ENCODE data around the gene AIM2.

Gene AIM2

DNA sequence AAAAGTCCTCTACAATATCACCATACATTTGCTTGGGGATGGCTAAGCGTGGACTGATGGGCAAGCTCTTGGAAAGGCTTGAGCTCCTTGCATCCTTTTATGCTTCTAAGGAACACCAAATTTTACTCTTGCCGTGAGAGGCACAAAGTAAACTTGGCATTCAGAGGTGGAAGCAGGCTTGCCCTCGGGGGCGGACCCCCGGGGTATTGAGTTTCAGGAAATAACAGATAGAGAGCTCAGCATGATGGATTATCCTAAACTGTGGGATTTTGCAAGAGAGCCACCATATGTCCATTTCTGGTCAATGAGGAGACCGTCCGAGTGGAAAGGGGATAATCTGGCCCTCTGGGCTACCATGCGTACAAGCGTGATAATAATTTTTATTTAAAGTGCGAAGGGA lies 52.8 kb downstream of the AIM2 start:
- DNase-seq (ENCODE audit: extremely low read depth in 1 of 2, low read depth in 1 of 2): no peak

DNA sequence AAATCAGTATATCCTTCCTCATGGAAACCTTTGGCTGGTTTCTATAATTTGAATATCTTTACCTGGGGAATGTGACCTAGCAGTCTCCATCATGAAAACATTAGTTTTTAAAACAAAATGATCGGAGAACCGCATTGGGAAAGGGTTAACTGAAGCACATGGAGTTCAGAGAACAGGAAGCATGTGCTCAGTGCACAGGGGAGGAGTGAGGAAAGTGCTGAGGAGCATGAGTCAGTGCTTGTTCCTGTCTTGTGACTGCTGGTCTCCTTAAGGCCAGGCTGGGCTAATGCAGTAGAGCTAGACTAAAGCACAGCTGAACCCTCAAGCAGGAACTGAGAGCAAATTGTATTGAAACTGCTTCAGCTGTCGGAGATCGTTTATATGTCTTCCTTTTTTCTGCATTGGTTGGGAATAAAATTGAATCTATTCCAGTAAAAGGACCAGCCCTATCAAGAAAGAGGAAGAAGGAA lies 61.1 kb downstream of the AIM2 start:
- DNase-seq (ENCODE audit: extremely low read depth in 1 of 2, low read depth in 1 of 2): peak; percentile 27 to 37

DNA sequence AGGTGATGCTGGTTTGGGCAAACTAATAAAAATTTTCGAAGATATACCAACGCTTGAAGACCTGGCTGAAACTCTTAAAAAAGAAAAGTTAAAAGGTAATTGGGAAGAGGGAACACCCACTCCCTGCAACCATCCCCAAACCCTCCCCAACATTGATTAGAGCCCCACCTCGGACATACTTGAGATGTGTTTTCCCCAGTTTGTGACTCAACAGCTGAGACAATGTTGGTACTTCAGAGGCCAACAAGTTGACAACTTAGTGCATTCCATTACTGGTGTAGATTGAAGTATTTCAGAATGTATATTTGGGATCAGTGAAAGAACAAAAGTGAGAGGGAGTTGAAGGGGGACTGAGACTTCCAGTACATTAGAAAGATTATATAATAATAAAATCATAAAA lies 61.7 kb downstream of the AIM2 start:
- no peak for DNase-seq (ENCODE audit: extremely low read depth in 1 of 2, low read depth in 1 of 2)

DNA sequence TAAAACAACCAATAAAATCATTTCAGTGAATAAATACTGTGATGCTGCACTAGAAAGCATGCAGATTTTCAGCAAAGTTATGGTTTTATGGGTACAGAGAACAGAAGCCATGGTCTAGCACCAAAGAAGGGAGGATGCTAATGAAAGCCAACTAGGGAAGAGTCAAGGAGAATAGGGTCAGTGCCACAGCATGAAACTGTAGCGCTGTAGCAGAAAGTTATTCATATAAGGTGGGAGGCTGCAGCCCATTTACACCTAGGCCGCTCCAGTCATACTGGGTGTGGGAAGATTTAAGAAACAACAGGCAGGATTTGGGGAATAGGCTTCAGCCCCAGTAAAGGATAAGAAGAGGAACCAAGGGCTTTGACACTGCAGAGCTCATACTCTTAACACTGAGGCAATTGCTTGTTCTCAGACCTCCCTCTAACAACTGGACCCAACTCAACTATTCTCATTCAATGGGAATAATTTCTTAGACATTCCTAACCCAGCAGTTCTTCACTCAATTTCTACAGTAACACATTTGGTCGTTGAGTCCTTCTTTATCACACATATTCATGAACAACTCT lies 62.5 kb downstream of the AIM2 start:
- DNase-seq (ENCODE audit: extremely low read depth in 1 of 2, low read depth in 1 of 2): no peak

DNA sequence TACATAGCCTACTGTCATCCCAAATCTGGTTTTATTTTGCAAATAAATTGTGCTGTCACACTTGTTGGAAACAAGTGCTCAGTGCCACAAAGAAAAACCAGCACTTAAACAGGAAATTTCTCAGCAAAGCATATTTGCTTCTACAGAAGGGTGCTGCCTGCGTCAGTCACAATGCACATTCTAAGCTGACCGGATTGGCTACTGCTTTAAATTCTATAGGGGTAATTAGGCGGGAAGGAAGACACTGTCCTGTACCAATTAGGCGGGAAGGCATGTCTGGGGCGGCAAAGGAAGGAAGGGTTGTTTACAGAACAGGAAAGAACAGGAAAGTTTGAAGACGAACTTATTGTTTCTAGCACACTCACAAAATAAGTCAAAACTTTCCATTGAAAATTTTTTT lies 64.1 kb downstream of the AIM2 start:
- DNase-seq (ENCODE audit: extremely low read depth in 1 of 2, low read depth in 1 of 2): peak; percentile 11 to 18
